GM11168 (cell line): ENCODE measurements around the gene SYTL1.

Source experiments
- in situ Hi-C: fragments of 300-500 bp; cut with MboI; formaldehyde crosslinking; loops from one replicate; pipeline ENCODE4 v1.12.0; 2022; ENCODE audit warnings: low sequenced_read_pairs; ENCODE audit not compliant: unreplicated experiment

SYTL1 gene

DNA sequence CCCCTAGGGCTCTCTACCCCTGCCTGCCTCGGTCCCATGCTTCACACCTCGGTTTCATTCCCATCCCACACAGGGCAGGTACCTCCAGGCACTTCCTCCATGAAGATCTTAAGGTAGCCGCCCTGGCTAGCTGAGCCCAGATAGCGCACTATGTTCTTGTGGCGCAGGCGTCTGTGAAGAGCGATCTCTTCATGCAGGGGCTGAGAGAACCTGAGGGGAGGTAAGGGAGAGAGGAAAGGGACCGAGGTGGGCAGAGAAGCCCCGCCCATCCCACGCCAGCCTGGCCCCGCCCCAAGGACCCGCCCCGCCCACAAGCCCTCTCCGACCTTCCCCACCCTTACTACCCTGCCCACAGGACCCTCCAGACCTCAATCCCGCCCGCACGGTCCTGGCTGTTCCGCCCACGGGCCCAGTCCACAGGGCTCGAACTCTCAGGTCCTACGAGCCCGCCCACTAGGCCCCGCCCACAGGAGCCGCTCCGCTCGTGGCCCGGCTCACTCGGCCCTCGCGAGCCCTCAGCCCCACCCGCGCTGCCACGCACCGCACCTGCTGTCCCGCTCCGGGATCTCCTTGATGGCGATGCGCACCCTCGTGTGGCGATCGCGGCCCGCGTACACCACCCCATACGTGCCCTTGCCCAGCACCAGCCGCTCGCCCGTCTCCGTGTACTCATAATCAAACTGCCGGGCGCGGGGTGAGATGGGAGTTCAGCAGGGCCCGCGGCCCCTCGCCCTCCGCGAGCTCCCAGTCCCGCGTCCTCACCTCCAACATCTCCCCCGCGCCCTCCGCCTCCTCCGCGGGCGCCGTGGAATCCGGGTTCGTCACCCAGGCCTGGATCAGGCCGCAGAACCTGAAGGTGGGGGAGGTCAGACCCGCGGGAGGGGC lies 18.6 kb downstream of the SYTL1 start:
- in situ Hi-C loops = no loop called here

DNA sequence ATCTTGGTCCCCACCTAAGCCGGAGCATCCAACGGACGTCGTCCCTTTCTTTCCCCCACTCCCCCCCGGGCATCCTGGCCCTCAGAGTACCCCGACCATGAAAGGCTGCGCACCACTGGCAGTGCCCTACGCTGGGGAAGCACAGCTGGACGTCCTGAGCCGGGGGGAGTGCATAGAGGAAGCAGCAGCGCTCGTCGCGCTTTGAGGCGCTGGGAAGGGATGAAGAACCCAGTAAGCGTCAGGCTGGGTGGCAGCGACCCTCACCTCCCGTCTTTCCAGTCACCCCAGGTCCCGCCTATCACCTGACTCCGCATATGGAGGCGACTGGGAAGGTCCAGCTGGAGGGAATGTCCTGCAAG lies 19.2 kb downstream of the SYTL1 start:
- in situ Hi-C loops = no loop called here

DNA sequence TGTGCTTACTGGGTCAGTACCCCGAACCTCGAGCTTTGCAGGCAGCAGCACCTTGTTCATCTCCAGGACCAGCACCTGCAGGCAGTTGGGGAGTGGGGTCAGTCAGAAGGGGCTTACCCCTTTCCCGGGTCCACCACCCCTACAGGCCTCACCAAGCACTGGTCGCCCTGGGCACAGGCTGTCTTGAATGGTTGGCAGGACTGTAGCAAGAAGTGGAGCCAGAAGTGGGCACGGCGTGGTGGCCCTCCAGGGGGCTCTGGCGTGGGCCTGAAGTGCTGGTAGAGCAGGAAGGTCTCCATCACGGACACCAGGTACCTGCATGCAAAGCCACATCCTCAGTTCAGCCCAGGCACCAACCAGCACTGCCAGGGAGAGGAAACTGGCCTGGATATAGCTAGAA lies 19.7 kb downstream of the SYTL1 start:
- in situ Hi-C loops = no loop called here

DNA sequence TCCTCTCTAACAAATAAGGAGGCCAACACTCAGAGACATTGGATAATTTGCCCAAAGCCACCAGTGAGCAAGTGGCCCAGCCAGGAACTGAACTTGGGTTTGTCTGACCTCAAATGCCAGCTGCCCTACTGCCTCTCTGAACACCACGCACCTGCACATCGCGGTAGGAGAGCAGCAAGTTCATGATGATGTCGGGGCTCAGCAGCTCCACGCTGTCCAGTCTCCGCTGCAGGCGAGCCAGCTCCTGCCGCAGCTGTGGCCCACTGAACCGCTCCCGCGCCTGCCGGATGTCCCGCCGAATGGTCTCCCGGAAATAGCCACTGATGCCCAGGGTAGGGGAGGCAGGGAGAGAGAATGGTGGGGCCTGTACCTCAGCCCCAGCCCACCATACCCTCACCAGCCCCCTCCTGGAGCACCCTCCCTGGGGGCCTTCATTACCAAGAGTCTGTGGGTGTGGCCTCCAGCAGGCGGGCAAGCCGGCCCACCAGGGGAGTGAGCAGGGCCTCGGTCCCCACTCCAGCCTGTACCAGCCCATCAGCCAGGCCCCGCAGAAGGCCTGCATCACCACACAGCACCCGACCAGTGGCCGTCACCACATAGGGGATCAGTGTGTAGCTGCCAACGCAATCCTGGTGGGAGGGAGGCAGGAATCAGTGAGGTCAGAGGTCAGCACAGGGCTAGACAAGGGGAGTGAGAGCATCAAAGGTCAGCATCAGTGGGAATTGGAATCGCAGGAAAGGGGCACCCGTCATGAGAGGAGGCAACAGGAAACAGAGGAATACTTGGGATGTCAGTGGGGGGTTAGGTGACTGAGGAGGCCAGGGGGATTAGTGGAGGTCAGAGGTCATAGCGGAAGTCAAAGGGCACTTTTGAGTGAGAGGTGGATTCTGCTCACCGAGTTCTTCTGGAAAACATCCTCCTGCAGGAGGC lies 22.2 kb downstream of the SYTL1 start:
- in situ Hi-C loops = no loop called here

DNA sequence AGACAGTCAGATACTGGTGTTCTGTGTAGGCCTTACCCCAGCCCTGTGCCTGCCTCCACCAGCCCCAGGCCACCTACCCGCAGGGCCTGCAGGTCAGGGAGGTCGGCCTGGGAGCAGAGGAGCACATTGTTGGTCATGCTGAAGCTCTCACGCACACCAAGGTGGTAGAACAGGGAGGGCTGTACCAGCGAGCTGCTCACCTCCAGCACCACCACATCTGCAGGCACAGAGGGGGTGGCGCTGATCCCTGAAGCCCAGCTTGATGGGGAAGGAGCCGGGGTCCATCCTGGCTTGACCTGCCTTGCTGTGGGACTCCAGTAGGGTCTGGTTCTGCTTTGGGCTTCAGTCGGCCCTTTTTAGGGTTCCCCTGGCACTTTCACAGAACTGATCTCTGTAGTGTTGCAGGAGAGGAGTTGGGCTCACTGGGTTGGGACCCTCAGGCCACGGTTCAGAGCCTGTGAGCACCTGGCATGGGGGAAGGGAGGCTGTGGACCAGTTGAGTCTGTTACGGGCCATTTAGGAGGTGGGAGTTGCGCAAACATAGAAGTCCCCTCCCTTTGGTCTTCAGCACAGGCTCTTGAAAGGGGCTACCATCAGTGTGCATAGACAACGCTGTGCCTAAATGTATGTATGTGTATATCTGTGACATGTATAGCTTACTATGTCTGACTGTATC lies 23.0 kb downstream of the SYTL1 start:
- in situ Hi-C loops = no loop called here

DNA sequence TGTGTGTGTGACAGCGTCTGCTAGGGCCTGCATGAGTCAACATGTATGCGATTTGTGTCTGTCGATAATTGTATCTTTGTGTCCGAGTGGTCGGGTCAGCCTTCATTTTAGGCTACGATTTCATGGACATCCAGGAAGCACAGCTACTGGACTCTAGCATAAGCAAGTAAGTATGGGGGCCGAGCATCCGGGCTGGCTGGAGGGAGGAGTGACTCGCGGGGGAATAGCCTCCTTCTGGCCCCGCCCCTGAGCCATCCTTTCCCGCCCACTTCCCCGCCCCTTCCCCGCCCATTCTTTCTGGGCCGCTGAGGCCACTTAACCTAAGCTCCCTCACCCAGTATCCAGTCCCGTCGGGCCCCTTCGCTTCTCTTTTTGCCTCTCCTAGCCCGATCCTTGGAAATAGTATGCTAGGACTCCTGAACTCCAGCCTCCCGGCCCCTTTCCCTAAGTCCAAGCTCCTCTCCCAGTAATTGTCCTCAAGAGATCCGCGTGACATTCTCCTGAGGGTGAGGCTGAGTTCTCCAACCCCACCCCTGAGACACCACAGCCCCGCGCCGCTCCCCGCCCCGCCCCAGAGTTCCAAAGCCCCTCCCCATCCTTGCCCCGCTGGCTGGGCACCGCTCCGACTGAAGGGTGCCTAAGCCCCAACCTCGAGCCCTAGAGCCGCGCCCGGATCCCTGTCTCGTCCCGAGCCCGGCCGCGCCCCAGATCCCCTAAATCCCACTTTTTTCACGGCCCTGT lies 23.7 kb downstream of the SYTL1 start:
- in situ Hi-C loops = no loop called here

DNA sequence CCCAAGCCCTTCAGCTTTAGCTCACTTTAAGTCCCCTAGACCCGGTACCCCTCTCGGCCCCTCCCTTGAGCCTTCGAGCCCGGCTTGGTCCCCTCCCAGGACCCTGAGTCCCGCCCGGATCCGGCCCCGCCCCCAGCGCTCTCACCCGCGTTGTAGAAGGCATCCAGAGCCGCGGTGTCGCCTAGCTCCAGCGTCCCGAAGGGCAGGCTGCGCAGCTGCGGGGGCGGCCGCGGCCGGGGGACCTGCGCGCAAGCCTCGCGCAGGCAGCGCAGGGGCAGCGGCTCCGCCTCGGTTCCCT lies 24.2 kb downstream of the SYTL1 start:
- in situ Hi-C loops = no loop called here

DNA sequence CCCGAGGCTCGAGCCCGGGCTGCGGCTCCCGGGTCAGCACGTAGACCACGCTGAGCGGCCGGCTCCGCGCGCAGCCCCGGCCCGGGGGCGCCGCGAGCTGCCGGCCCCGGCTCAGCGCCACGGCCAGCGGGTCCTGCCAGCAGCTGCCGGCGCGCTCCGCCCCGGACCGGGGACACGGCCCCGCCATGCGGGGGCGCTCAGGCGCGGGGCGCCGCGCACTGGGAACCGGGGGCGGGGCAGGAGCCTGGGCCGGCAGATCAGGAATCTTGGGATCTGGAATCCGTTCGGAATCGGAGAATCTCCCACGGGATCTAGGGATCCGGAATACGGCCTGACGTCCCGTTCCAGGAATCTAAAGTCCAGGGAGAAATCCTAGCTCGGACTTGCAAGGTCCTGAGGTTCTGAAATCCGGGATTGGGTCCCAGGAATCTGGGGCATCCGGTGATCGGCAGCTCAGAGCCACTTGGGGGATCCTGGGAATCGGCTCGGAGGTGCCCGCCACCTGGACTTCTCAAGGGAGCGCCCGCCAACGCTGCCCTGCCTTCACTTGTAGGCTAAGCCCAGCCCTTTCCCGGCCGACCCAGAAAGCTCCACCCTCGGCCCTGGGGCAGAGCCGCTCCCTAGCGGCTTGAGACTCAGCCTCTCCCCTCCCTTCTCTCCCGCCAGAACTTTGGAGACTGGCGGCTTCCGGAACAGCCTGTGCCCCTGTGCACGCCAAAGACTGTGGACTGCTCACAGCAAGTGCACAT lies 24.8 kb downstream of the SYTL1 start, which contains the start of gene MAP3K6:
MAP3K6 (minus strand) TSS at position 551 of the 749 bp plus-strand sequence; CDS start at position 187, 364 bp downstream.
- in situ Hi-C loops = no loop called here

DNA sequence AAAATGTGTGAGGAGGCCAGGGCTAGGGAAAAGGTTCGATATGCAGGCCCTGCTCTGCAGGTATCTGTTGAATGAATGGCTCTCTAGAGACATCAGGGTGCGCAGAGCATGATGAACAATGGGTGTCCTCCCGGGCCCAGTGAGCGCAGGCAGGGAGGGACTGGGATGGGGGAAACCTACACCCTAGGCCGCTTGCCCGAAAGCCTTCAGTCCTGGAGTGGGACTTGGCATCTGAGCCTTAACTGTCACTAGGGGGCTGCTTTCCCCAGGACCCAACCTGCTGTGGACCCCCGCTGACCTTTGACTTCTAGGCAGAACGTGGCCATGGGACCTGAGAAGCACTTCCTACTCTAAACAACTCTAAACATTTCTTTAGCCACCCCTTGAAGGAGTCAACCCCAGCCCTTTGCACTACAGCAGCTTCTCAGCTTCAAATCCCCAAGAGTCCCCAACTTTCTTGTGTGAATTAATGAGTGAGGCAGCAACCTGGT lies 25.4 kb downstream of the SYTL1 start:
- in situ Hi-C loops = no loop called here

DNA sequence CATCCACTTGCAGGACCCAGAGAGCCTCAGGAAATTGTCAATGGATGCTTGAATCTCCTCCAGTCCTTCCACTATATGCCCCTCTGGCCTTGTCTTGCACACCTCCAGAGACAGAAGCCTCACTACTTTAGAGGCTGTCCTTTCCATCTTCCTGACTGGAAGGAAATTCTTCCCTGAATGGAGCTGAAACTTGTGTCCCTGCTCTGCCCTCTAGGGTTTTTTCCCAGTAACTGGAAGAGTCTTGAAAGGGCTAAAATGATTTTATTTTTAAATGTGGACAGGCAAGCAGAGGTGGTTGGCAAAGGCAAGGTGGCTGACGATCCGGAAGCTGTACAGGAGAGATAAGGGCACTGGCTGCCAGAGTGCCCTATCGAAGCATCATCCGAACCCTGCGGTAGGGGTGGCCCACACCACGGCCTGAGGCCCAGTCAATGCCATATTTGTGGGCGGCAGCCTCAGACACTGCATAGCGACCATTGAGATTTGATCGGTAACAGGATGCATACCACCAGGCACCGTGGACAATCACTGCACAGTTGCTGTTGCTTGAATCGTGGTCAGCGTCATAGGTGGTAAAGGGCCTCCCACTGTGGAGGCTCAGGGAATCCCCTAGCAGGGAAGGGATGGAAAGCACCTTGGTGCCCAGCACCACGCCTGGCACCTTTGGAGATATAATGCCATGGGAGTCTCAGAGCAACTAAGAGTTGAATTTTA lies 27.2 kb downstream of the SYTL1 start:
- in situ Hi-C loops = no loop called here

DNA sequence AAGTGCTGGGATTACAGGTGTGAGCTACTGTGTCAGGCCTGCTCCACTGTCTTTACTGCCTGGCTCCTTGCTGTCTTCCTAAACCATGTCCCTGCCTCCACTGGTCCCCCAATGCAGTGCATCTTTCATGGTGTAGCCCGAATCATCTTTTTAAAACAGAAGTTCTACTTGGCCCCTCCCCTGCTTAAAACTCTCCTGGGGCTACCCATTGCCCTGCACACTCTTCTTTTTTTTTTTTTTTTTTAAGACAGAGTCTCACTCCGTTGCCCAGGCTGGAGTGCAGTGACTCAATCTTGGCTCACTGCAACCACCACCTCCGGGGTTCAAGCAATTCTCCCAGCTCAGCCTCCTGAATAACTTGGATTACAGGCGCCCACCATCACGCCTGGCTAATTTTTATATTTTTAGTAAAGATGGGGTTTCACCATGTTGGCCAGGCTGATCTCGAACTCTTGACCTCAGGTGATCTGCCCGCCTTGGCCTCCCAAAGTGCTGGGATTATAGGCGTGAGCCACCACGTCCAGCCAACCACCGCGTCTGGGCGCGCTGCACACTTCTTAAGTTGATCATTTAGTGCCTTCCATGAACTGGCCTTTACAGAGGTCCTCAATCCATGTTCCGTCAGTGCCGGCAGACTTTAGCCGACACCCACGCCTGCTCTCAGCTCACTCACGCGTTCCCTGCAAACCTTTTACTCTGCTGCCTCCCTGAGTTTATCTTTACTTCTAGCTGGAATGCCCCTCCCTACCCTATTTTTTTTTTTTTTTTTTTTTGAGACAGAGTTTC lies 30.4 kb downstream of the SYTL1 start:
- in situ Hi-C loops = no loop called here

DNA sequence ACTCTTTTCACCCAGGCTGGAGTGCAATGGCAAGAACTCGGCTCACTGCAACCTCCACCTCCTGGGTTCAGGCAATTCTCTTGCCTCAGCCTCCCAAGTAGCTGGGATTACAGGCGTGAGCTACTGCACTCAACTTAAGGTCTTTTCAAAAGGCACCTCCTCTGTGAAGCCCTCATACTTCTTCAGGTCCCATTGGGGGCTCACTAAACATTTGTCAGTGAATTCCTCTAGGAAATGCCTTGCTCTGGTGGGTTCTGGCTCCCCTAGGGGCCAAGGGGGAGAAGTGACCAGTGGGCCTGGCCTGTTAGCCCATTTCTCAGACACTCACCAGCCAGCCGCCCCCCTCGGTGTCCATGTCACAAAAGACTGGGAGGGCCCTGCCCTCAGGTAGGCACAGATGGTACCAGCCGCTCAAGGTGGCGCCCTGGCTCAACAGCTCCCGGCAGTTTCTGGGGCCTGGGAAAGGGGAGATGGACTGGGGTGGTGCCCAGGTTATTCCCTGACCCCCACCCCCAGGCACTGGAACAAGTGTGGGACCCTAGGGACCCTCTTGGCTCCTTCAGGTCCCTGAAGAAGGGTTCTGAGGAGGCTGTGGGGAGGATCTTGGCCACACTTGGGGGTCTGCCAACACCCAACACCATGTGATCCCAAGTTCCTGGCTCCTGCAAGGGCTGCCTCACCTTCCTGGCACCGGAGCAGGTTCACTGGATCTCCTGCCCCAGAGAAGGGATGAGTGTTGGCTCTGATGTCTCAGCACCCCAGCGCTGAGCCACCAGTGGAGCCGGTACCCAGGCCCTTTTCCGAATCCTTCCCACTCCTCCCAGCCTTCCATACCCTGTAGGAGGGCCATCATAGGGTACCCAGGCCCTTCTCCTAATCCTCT lies 31.2 kb downstream of the SYTL1 start:
- in situ Hi-C loops = no loop called here

DNA sequence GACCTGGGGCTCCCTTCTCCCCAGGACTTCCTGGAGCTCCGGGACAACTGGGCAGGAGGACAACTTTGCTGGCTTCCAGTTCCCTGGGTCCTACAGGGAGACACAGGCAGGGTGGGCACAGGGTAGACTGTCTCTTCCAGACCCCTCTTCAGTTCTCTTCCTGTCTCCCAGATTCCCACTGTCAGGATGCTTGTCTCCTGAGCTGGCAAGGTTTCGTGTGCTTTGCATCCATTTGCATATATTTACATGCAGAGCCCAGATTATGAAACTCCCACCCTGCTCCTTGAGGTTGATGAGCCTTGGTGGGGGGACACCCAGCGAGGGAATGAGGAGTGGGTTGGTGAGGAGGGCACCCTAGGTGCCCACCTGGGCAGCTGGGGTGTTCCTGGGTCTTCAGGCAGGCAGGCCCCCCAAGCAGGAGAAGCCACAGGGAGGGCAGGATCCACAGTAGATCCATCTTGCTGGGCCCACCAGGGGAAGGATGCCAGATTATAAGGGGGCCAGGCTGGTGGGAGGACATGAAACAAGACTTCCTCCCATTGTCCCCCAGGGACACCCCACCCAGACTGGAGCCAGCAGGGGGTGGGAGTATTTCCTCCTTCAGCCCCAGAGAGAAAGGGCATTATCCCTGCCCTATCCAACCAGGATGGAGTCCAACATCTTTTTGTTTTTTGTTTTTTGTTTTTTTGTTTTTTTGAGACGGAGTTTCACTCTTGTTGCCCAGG lies 32.7 kb downstream of the SYTL1 start, which contains the start of gene FCN3:
FCN3 (minus strand) TSS at position 463 of the 725 bp plus-strand sequence; CDS start at position 457, 6 bp downstream.
- in situ Hi-C loops = no loop called here

DNA sequence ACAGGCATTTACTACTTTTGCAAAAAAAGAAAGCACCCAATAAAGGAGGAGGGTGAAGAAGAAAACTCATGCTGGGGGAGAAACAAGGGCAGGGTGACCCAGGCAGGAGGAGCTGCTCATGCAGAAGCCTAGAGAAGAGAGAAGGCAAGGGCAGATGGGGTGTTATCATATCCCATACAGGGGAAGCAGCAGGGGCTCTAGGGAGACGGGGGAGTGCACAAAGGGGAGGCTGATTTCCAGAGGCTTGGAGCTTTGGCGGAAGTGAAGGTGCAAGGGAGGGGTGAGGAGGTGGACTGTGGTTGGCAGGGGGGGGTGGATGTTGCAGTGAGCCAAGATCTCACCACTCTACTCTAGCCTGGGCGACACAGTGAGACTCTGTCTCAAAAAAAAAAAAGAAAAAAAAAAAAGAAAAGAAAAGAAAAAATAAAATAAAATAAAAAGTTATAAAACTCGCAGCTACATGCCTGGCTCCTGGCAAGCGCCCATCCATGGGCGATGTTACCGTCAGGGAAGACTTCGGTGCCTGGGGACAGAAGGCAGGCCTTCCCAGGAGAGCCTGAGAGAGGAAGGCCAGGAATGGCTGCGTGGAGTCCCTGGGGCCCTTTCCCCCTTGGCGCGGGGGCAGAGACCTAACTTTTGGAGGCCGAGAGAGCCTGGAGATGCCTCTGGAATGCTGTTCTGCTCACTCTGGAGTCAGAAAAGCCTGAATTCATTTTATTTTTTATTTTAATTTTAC lies 36.1 kb downstream of the SYTL1 start:
- in situ Hi-C loops = no loop called here

DNA sequence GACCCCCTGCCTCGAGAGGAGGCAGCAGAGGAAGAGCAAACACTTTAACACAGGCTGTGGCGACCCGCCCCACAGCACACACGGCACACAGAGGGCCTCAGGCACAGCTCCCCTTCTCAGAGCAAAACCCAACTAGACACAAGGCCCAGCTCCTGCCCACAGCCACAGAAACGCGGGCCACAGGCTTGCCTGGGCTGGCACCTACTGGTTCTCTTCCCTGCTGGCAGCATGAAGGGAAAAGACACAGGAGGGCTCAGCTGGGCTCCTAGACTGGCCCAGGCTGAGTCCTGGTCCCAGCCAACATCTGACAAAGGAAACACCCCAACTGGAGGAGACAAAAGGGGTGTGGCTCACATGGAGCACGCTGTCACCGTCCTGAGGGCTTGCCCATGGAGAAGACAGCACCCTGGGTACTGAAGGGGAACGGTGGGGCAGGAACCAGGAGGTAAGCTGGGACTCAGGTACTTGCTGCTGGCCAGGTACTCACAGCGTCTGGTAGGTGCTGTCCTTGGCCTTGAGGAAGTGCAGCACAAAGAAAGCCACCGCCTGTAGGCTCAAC lies 37.8 kb downstream of the SYTL1 start:
- in situ Hi-C loops = no loop called here
